ENCODE results near the gene MGMT.
"Not testable (repeated sequence)": the region's sequence is repeated elsewhere in the genome, so short reads cannot be mapped to it uniquely, and the experiment has no call there.

The MGMT gene
- total RNA-seq = 7.5 to 25.2 (median 16.4) reads per million in 17 experiments

GRCh38 chr10:129466703-129467358, at the start of gene MGMT:
Gene MGMT, plus strand, starts transcription at chr10:129467241.
- DNase-seq = peak; percentile 94 to 99 (median 98)

DNA sequence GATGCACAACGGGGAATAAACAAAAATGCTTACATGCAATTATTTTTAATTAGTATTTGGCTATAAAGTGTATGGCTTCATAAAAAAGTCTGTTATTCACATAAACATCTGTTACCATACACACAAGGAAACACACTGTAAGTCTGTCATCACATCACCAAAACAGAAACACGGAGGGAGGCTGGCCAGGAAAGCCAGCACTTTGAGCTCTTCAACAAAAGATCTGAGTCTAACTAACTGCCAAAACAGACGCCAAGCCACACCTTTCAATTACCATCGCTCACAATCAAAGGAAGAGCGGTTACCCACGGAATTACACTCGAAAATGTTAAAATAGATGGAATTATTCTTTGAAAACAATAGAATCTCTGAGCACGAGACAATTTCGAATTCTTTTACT, 49.2 kb upstream of the MGMT start:
- no peak for DNase-seq

DNA sequence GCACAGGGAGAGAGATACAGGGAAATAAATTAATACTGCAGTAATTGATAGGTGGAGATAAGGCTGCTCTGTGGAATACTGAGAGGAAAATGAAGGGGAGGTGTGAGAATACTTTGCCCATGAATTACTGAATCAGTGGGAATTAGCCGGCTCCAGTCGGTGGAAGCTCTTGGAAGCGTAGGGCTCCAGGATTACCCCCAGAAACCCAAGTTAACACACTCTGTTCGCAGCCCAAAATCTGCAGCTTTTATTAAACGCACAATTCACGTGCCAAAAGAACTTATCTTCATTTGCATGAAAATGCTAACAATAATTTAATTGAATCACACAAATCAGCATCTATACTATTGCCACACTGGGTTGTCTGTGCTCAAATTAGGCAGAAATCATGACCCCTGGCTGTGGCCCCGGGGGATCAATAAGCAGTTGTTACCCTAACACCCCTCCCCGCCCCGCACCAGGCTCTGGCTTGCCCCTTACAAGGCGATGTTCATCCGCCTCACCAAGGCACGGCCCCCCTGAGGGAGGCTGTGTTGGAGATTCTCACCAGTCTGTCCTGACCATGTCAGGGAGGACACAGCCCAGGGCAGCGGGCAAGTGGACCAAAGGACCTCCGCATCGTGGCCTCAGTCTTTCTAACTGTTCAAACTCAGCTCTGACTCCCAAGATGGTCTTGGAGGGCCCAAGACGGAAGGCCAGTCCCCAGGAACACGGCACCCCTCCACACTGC, 48.4 kb upstream of the MGMT start:
- no peak for DNase-seq

GRCh38 chr10:129419397-129419796, 47.6 kb upstream of the MGMT start:
- no peak for DNase-seq

DNA sequence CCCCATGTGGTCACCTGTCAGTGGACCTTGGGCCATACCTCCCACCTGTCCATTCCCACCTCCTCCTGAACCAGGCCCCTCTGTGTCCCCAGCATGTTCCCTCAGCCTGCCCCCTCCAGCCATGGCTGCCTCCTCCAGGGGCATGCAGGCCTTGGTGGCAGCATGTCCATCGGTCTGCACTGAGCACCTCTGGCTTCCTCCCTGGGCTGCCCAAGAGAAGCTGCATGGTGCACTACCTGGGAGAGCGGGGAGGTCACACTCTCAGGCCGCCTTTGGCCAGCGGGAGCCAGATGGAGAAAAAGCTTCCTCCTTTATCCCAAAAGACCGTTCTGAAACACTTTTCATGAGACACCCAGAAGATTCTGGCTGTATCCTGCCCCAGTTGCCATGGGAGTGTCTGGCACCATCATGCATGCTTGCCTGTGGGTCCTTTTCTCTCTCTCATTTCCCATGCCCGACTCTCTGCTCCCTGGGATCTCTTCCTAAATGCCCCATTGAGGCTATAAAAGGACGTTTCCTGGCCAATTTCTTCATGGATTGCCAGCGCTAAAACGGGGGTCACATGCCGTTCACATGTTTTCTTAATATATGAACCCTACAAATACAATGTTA, 45.5 kb upstream of the MGMT start:
- DNase-seq = no peak

DNA sequence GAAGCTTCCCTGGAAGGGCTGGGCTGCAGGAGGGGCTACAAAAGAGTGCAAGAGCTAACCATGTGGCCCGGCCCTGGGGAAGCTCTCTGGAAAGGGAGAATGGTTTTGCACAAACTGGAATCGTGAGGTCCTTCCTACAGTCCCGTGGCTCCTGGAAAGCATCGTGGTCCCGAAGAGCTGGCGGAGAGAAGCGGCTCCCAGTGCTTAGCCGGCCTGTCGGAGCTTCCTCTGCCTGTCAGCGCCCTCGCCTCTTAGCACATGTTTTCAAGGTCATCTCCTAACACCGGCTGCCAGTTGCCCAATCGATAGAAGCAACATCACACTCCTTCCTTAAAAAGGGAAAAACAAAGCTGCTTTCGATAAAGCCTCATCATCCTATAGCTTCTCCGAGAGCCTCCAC, 42.1 kb upstream of the MGMT start:
- DNase-seq = no peak

GRCh38 chr10:129426606-129427005, 40.4 kb upstream of the MGMT start:
- peak in 3 of 4 experiments; percentile 8 to 25 (median 14) for DNase-seq

DNA sequence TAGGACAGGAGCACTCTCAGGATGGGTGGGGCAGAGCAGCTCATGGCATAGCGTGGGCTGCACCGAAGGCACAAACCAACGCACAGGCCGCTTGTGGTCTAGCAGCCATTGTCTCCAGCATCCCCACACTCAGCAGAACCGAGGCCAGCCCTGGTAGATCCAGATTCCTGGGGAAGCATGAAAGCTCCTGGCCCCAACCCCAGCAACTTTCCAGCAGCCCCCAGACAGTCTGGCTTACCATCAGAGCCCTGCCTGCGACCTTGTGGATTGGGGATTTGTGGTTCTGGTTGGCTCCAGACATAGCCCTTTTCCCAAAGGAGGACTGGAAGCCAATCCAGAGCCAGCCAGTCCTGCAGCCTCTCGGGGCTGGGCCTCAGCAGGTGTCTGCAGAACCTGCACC, 33.8 kb upstream of the MGMT start:
- DNase-seq = no peak

DNA sequence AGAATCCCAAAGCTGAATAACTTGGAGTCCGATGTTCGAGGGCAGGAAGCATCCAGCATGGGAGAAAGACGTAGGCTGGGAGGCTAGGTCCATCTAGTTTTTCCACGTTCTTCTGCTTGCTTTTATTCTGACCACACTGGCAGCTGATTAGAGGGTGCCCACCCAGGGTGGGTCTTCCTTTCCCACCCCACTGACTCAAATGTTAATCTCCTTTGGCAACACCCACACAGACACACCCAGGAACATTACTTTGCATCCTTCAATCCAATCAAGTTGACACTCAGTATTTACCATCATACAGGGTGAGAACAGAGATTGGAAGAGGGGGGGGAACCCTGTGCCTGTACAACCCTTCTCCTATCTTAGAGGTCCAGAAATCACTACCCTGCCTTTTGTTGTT, 31.3 kb upstream of the MGMT start:
- not testable (repeated sequence) for DNase-seq

DNA sequence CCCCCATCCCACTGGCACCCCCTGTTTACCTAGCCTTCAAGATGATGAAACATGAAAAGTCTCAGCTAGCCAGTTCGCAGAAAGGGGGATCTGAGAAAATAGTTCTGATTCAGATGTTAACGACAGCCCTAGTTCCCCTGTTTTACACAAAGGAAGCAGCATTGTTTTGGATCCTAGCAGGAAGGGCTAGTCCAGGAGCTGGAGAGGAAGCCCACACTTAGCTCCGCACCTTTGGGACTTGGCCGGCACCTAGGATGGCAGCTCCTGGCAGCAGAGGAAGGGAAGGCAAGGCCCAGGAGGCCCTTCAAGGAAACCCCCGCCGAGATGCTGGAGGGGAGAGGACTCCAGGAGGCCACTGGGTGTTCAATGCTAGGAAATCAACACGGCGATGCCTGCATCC, 29.0 kb upstream of the MGMT start:
- DNase-seq = no peak

DNA sequence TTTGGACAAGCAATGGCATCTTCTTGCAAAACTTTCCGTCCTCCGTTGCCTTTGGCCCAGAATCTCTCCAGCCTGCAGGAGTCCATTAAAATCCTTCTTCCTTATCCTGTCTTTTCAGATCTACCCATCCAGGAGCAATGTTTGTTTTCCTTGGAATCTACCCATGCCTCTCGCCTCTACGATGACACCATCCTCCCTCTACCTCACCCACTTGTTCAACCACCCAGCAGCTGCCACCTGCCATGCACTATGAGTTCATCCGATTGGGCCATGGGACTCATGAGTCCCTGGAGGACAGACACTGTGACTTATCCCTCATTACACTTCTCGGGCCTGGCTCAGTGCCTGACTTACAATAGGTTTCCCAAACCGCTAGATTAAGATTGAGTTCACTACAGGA, 26.8 kb upstream of the MGMT start:
- DNase-seq = no peak

DNA sequence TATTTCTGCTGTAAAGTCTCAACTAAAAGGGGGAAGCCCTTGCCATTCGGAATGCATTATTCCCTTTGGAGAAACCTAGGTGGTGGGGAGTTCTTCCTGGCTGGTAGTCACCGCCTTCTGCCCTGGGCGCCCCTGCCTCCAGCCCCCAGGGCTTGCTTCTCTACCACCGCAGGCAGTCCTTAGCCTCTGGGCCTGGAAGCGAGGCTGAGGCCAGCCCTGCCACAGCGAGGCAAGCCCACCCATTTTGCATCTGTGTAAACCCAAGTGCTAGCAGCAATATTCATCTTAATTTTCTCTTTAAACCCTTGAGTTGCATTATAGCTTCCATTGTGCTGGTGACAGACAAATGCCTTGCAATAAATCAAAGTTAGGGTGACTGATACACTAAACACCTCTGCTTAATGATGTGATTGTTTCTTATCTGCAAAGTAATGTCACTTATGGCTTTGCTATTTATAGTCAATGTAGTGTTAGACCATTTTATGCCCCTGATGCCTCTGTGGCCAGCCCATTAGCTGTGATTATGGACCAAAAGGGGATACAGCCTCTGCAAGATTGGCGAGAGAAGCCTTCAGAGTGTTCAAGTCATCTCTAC, 26.2 kb upstream of the MGMT start:
- no peak for DNase-seq

DNA sequence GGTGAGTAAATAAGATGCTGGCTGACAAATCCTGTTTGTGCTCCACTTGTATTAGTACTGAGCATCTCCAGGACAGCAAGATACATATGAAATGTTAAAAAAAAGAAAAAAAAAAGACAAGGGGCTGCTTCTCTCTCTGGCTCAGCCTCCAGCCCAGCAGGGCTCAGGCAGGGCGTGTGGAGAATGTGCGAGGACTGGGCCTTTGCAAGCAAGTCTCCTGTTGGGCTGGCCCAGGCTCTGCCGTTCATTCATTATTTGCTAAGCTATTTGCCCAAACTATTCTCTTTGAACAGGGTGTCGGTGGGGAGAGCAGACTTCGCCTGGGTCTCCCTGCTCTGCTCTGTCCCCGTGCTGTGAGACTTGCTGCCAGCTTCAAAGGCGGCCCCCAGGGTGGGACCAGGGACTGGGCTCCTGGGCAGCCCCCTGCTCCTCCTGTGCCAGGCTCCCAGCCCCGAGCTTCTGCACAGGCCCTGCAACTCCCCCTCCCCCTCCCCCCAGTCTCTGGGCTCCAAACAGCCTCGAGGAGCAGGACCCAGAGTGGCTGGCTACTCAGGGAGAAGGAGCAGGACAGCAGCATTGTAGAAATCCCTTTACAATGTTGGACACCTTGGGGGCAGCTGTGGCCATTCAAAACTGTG, 25.6 kb upstream of the MGMT start:
- no peak for DNase-seq

DNA sequence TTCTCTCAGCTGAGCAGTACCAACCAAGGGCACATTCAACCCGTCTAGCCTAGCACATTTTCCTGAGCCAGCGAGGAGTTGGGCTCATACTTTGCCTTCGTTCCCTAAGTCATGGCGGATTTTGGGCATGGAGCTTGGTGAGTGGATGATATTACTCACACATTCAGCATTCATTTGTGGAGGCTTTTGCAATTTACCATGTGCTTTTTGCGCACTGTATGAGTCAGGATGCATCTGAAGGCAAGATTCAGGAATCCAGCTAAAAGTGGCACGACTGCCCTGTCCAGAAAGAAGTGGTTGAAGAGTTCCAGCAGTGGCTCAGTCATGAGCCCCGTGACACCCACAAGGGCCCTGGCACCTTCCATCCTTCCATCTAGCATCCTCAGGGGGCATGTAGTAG, 24.2 kb upstream of the MGMT start:
- no peak for DNase-seq

- no peak for DNase-seq
Measured at GRCh38 chr10:129444359-129444758, 22.7 kb upstream of the MGMT start.

DNA sequence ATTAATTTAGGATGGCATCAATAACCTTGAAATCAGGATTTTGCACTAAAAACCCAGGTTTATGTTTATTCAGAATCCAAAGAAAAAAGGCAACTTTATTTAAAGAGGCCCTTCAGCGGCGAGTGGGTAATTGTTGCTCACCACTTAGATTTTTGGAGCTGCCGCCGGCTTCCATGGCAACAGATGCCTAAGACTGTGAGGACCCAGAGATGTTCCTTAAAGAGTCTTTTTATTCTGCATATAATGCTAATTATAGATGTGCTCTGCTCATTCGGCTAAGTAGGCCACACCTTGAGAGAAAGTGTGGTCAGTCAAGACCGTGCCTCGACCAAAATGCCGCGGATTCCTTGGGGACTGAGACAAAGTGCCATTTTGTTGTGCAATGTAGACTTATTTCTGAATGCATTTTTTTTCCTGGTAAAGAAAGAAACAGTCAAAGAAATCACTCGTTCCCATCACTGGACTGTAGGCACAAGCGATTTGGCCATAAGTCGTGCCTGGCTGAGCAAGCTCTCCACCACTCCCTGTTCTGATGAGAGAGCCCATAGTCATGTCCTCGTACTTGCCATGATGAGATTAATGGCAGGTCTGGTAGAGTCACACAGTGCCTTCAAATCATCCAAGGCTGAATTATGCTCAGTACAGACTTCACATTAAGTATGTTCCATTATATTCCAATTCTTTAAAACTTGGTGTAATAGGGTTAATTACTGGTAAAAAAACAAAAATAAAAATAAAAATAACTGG, 21.4 kb upstream of the MGMT start:
- DNase-seq = no peak

DNA sequence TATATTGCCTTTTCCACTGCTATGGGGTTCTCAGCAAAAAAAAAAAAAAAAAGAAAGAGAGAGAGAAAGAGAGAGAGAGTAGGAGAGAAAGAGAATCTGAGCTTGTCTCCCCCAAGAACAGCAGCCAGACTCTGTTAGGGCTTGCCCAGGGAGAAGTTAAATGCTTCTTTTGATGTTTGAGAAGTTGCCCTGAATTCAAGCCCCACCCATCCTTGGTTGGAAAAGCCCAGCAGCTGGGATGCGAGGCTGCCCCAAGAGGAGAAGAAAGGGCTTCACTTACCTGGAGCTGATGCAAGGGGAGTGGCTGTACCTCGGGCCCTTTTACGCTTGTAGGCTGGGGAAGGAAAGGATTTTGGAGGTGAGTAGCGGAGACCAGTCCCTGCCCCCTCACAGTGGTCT, 20.9 kb upstream of the MGMT start:
- no peak for DNase-seq

- no peak for DNase-seq
Measured at GRCh38 chr10:129447486-129447885, 19.6 kb upstream of the MGMT start.

- no peak for DNase-seq
Measured at GRCh38 chr10:129448086-129448485, 19.0 kb upstream of the MGMT start.

- no peak for DNase-seq
Measured at GRCh38 chr10:129448539-129448938, 18.5 kb upstream of the MGMT start.

GRCh38 chr10:129449893-129450292, 17.1 kb upstream of the MGMT start:
- DNase-seq = no peak

- DNase-seq = no peak
Measured at GRCh38 chr10:129450391-129450790, 16.6 kb upstream of the MGMT start.
